ENCODE results near the gene SENP2.
"Not testable (repeated sequence)": the region's sequence is repeated elsewhere in the genome, so short reads cannot be mapped to it uniquely, and the experiment has no call there.

SENP2 gene

DNA sequence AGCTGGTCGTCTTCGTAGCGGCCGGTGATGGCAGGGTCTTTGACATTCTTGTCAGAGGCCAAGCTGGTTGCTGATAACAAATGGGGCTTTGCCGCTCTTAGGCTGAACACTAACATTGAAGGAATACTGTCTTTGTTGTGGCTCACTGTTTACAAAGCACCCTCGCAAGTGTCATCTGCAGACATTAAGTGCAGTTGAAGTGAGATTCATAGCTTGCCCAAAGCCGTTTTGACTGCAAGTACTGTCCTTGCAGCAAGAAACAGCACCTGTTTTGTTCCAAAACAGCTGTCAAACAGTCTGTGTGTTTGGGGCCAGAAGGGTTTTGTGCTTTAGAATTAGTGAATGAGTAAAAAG, 568 bp downstream of the SENP2 start:
- no peak for DNase-seq (ENCODE audit: low read depth, low spot score)

DNA sequence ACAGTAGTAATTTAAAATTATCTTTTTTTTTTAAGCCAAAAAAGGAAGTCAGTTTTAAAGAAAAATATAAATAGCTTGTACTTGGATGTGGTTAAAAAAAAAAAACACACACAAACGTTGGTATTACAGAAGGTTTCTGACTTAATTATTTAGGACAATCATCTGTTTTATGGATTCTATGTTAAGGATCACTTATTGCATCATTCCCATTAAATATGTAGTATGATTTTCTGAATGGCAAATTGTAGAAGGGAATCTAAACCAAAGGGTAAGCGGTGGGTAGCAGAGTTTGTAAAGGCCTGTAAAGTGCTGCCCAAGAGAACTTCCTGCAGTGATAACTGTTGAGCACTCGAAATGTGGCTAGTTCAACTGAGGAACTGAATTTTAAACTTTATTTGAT, 8.0 kb downstream of the SENP2 start:
- DNase-seq (ENCODE audit: low read depth, low spot score) = no peak

DNA sequence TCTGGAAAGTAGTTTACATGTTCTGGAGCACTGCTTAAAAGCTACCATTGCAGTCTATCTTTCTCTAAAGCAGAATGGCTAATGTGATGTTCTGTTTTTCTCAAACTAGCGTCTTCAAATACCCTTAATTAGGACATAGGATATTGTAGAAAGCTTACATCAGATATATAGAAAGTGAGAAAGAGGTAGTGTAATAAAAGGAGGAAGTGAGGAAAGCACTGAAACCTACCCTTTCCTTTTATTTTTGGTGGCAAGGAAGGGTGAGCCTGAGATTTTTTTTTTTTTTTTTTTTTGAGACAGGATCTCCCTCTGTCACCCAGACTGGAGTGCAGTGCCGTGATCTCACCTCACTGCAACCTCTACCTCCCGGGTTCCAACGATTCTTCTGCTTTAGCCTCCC, 9.4 kb downstream of the SENP2 start:
- DNase-seq (ENCODE audit: low read depth, low spot score) = no peak

DNA sequence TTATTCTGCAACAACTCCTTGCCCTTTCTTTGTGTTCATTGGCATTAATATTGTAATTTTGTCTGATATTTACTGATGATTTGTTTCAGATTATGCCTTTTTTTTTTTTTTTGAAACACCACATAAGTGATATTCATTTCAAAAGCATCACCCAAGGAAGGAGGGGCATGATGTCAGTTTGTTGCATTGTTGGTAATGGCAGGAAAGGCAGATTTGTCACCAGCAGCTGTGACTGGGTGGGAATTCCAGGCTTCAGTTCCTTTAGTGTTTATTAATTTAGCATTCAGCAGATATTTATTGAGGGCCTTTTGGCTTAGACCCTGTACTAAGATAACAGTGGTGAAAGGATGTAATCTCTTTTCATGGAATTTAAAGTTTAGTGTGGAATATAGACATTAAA, 19.5 kb downstream of the SENP2 start:
- no peak for DNase-seq (ENCODE audit: low read depth, low spot score)

DNA sequence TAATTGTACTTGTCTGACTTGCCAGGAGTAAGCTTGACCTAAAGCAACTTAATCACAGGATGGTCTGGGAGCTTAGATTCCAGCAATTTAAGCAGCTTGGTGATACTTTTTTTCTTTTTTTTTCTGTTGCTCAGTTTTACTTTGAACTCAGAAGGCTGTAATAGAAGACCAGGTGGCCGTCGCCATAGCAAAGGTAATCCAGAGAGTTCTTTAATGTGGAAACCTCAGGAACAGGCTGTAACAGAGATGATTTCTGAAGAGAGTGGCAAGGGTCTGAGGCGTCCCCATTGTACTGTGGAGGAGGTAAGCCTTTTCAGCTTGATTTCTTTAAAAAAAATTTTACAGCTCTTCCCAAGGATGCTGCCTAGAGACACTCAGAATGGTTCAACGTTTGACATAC, 20.1 kb downstream of the SENP2 start:
- DNase-seq (ENCODE audit: low read depth, low spot score) = no peak

DNA sequence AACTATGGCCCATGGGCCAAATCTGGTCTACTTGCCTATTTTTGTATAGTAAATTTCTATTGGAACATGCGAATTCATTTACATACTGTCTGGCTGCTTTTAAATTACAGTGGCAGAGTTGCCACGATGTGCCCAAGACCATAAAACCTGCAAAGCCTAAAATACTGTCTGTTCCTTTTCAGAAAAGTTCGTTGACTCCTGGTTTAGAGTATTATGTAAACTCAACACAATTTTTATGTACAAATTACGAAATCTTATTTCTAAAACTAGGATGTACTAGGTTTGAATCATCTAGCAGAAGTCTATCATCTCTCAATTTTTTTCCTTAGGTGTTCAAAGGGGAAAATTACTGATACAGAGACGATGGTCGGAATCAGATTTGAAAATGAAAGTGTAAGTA, 26.9 kb downstream of the SENP2 start:
- no peak for DNase-seq (ENCODE audit: low read depth, low spot score)

DNA sequence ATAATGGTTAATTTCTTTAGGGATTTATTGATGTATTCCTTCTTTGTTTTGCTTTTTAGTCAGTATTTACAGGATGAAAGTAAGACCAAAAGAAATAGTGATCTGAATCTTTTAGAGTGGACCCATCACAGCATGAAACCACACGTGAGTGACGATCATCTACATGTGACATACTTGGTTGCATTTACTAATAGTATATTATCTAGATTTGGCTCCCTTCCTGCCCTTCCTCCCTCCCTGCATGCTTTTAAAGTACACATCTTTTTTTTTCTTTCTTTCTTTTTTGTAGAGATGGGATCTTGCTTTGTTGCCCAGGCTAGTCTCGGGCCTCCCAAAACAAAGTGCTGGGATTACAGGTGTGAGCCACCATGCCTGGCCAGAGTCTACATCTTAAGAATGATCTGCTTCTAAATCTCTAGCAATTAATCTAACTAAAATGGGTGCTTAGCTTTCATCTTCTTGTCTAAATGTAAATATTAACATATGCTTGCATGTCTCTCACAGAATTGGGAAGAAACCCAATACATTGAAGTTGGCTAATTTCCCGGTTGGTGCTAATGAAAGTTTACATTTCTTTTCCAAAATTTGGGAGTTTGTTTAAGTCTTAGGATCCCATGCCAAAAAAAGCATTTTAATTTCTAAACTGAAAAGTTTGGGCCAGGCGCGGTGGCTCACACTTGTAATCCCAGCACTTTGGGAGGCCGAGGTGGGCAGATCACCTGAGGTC, 38.0 kb downstream of the SENP2 start:
- no peak for DNase-seq (ENCODE audit: low read depth, low spot score)

DNA sequence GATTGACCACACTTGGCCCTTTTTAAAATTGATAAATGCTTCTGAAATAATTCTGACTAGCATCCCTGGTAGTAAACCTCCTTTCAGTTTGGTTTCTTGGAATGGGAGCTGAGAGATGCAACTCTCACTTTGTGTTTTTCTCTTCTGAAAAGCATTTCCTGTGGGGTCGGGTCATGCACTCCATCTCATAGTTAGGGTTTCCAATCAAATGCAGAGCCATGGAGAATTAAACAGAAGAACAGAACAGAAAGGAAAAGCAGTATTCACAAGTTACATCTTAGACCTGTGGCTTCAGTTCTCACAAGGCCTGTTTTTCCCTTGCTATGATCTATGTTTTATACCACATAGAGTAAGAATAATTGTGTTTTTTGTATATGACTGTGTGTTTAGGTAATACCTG, 39.7 kb downstream of the SENP2 start:
- no peak for DNase-seq (ENCODE audit: low read depth, low spot score)

DNA sequence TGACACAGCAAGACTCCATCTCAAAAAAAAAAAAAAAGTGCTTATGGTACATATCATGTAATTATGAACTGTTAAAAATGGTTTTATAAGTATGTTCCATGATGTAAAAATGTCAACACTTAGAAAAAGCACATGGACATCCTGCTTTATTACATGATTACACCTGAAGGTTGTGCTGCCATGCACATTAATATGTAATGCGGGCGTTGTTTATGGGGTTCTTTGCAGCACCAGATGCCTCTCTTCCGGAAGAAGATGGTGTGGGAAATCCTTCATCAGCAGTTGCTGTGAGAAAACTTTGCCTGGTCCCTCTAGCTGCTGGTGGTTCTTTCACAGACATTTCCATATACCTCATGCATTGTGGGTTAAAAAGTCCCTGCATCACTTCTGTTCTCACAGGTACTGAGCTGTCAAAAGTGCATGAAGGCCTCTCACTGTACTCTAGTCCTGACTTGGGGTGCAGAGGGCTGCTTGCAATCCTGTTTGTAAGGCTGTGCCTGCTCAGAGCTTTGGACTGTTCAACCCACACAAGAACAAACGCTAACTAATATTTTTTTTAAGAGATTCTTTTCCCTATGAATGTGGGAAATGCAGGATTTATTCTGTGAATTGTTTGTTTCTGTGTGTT, 43.6 kb downstream of the SENP2 start:
- DNase-seq (ENCODE audit: low read depth, low spot score) = no peak

DNA sequence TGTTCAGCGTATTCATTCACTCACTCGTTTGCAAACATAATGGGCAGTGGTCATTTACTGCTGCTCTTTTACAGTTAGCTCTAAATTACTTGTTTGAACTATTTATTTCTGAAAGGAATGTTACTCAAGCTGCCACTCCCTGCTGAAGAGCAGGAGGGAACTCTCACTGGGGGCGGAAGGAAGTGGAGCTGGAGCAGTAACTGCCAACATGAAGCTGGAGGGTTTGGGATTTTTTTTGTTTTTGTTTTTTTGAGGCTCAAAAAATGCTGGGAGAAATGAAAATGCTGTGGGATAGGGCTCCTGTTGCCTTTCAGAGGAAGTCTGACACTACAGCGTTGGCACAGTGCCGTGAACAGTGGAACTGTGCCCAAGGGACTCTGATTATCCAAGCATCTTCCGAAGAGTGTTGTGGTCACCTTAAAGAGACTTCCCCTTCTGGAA, 44.1 kb downstream of the SENP2 start:
- DNase-seq (ENCODE audit: low read depth, low spot score) = peak; percentile 67

DNA sequence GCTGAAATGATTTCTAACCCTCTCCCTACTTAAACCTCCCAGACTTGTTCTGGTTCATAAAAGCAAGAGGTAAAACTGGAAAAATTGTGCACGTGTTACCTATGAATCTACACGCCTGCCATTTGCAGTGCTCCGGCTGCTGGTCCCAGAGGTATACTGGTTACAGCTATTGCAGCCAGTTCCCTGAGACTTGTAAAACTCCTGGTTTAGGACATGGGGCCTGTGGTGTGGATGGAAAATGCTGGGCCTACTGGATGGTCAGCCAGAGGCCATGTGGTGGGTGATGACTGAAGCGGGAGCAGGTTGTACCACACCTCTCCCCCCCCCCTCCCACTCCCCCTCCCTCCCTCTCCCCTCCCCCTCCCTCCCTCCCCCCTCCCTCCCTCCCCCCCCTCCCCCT, 45.0 kb downstream of the SENP2 start:
- no peak for DNase-seq (ENCODE audit: low read depth, low spot score)

DNA sequence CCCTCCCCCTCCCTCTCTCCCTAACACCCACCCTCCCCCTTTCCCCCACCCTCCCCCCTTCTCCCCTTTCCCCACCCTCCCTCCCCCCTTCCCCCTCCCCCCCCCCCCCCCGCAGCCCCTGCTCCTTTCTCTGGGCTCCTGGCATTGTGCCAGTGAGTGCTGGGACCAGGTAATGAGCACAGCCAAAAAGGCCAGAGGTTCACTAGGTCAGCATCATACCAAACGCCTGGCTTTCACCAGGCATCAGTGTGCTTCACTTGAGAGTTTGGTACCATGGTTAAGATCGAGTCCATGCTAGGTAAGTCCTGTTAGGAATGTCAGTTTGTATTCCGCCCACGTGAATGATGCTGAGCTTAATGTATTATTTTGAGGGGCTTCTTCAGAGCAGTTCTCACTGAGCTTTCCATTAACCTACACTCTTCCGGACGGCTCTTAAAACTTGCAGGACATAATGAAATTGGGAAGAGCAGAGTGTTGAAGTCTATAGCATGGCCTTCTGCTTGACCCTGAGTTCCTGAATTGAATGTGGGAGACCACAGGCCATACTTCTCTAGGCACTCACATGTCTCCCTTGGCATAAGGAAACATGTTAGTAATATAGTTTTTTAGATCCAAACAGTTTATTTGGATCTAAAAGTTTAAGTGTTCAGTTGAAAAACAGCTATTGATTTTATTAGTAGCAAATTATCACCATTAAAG, 45.6 kb downstream of the SENP2 start:
- no peak for DNase-seq (ENCODE audit: low read depth, low spot score)

DNA sequence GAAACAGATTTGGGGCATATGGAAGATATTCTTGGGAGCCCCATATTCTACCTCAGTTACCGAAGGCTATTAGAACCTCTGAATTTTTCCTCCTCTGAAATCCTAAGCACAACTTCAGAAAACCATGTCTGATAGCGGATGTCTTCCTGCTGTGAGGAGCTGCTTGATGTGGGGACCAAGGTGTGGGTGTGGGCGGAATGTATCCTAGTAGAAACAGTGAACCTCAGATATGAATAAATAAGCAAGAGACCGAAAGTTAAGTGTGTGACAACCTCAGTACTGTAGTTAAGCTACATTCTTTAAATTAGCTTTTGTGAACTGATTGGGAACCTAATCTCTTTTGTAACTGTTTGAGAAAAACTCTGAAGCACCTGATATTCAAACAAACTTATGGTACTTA, 46.9 kb downstream of the SENP2 start:
- DNase-seq (ENCODE audit: low read depth, low spot score) = no peak

DNA sequence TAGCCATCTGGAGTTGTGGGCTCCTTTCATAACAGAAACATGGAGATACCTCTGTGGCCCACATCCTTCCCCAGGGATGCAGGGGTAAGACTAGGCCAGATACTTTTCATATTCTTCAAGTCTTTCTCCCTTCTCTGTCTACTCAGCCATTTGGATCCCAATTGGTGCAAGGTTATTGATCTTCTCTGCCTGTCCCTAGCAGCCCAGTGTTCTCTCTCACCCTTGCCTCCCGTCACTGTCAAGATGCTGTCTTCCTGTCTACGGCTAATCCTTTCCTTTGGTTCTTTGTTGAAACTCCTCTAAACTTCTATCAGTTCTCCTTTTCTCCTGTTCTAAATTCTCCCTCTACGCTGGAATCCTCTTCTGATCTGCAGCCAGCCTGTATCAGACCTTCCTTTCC, 51.3 kb downstream of the SENP2 start:
- DNase-seq (ENCODE audit: low read depth, low spot score) = no peak

DNA sequence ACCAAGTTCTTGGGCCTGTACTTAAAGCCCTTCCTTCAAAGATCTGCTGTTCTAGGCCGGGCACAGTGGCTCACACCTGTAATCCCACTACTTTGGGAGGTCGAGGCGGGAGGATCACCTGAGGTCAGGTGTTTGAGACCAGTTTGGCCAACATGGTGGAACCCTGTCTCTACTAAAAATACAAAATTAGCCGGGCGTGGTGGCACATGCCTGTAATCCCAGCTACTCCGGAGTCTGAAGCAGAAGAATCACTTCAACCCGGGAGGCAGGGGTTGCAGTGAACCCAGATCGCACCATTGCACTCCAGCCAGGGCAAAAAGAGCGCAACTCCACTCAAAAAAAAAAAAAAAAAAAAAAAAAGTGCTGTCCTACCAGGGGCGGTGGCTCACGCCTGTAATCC, 52.6 kb downstream of the SENP2 start:
- not testable (repeated sequence) for DNase-seq (ENCODE audit: low read depth, low spot score)

DNA sequence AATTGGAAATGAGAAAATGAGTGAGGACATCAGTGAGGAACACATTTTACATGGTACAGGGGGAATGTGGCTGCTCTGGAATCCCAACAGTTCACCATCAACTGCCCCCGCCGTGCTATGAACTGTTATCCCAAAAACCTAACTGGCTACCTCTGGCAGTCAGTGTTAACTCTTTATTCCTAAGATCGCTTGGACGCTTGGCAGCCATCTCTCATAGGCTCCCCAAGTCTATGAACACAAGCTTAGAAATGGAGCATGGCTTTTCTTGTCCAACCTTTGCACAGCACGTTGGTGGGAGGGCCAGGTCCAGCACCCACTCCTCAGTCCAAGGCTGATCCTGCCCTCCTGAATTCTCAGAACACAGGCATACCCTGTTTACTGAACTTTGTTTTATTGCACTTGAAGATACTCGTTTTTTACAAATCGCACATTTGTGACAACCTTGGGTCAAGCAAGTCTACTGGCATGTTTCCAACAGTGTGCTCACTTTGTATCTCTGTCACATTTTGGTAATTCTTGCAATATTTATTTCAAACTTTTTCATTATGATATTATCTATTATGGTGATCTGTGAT, 53.6 kb downstream of the SENP2 start:
- DNase-seq (ENCODE audit: low read depth, low spot score) = no peak

DNA sequence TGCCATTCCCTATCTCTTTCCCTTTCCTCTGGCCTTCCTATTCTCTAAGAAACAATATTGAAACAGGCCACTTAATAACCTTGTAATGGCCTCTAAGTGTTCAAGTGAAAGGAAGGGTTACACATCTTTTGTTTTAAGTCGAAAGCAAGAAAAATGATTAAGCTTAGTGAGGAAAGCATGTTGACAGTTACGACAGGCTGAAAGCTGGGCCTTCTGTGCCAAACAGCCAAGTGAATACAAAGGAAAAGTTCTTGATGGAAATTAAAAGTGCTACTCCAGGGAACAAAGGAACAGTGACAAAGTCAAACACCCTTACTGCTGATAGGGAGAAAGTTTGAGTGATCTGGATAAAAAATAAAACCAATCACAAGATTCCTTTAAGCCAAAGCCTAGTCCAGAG, 54.2 kb downstream of the SENP2 start:
- DNase-seq (ENCODE audit: low read depth, low spot score) = no peak

DNA sequence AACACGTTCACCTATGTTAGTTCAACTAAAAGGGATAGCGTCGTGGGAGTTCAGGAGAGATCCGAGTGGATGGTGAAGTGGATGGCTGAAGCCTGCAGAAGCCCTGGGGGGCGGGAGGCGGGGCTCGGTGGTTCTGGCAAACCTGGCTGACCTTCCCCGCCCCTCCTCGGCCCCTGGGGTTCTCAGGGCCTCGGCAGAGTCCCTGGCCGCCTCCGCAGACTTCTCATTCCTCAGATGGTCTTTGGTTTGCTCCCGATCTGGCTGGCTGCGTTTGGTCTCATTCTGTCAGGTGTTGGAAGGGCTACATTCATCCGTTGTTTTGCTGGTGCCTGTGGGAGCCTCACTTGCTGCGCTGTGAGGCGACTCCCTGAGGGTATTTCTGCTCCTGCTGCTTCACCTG, 59.1 kb downstream of the SENP2 start:
- DNase-seq (ENCODE audit: low read depth, low spot score) = not testable (repeated sequence)

DNA sequence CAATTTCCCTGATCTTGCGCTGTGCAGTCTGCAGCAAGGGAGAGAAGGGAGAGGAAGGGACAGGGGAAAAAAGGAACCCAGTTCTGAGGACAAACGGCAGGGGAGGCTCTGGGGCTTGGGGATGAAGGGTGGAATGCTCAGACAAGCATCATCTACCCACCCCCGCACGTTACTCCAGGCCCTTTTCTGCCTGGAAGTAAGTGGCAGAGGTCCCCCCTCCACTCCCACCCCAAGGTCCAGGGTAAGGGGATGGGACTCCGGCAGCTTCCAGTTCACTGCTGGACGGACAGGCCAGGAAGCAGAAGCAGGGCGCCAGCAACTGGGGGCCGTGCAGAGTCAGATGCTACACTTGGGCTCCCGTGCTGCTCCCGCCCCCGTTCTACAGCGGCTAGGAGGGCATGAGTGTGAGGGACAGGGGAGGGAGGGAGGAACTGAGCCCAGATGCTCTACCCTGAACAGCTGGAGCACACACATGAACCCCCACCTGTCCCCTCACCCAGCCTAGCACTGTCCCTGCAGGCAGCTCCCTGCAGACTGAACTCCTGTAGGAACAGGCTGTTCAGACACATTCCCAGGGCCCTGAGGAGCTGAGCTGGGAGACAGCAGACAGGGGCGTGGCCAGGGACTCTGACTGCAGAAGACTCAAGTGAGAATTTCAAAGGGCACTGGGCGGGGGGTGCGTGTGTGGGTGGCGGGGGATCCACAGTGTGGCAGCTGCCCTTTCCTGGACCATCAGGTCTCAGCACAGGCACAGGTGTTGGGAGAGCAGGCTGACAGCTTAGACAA, 59.7 kb downstream of the SENP2 start:
- DNase-seq (ENCODE audit: low read depth, low spot score) = no peak

DNA sequence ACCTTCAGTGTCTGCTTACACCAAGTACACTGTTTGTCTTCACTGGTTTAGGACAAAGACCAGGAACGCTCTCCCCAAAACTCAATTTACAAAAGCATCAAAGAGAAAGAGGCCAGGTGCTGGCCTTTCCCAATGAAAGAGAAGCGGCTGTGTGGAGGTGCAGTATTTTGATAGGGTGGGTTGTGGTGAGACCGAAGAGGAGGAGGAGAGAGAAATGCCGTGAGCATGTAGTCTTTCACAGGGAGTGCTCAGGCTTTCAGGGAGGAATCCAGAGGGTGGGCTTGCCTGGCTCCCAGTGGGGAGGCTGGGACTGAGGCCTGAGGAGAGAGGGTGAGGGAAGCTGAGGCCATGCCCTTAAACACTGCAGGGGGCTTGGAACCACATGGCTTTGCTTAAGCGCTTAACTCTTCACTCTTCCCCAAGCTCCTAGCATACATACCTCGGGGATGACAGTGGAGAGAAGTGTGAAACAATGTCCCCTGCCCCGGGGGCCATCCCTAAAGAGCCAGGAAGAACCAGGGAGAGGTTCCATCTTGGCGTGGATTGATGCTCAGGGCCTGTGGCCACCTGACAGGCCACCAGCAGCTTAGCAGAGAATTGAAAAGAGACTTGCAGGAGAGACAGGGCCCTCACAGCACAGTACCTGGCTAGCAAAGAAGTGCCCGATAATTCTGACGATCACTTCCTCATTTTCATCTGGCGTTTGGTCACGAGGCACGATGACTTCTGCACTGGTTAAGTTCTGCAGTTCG, 60.5 kb downstream of the SENP2 start:
- no peak for DNase-seq (ENCODE audit: low read depth, low spot score)
